Lower leg skin (tissue), 3 donors: ENCODE results near the gene RIPOR2.

ENCODE experiments used
- CTCF ChIP-seq, 3 donors: fragments of 450-650 bp; IDR thresholded peaks; one replicate each; pipeline ENCODE4 v1.5.1; 2016; ENCODE audit warnings: antibody characterized with exemption in 3 of 3, mild to moderate bottlenecking in 3 of 3, moderate library complexity in 2 of 3
- POLR2A ChIP-seq, 2 donors: fragments of 450-650 bp; IDR thresholded peaks; one replicate each; pipeline ENCODE4 v1.6.1; 2016 to 2017; ENCODE audit warnings: antibody characterized with exemption in 2 of 2, mild to moderate bottlenecking in 1 of 2, moderate library complexity in 1 of 2

DNA sequence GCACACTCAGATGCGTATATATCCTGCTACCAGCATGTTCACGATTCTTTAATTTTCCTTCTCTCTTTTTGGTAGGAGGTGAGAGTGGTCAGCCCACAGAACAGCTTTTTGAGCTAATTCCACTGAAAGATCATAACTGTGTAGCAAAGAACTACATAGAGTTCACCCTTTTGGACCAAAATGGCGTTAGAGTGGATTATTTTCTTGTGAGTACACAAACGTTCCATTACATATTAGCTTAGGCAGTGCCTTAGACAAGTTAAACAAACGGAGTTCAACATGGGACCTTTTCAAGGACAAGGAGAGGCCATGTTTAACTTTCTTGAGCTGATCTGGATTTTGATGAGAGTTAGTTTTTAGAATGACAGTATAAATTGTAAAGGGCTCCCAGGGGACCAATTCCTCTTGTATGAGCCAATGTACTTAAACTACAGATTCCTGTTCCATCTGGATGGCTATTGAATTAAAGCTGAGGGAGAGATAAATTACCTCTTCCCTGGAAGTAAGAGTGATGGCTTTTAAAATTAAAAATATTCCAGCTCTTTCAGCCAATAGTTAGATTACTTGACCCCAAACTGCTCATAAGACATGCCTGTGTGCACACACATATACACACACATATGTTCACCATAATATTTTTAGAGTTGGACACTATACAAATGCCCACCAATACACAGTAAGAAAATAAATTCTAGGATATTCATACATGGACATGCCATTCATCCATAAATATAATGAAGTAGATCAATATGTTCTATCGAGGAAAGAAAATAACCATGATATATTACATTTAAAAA is 111.4 kb downstream of the RIPOR2 start:
- no peak for TF ChIP-seq POLR2A (IDR thresholded peaks at IDR 0.05)
- TF ChIP-seq CTCF (IDR thresholded peaks at IDR 0.05) = no peak
